COLO829 (cell line): ENCODE data around the gene RASA3.
"Not testable (repeated sequence)": the region's sequence is repeated elsewhere in the genome, so short reads cannot be mapped to it uniquely, and the experiment has no call there.

Experiments used
- DNase-seq: peaks from one replicate; pipeline ENCODE4 v3.0.0; 2012; ENCODE audit warnings: low spot score

The RASA3 gene, protein sequence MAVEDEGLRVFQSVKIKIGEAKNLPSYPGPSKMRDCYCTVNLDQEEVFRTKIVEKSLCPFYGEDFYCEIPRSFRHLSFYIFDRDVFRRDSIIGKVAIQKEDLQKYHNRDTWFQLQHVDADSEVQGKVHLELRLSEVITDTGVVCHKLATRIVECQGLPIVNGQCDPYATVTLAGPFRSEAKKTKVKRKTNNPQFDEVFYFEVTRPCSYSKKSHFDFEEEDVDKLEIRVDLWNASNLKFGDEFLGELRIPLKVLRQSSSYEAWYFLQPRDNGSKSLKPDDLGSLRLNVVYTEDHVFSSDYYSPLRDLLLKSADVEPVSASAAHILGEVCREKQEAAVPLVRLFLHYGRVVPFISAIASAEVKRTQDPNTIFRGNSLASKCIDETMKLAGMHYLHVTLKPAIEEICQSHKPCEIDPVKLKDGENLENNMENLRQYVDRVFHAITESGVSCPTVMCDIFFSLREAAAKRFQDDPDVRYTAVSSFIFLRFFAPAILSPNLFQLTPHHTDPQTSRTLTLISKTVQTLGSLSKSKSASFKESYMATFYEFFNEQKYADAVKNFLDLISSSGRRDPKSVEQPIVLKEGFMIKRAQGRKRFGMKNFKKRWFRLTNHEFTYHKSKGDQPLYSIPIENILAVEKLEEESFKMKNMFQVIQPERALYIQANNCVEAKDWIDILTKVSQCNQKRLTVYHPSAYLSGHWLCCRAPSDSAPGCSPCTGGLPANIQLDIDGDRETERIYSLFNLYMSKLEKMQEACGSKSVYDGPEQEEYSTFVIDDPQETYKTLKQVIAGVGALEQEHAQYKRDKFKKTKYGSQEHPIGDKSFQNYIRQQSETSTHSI

DNA sequence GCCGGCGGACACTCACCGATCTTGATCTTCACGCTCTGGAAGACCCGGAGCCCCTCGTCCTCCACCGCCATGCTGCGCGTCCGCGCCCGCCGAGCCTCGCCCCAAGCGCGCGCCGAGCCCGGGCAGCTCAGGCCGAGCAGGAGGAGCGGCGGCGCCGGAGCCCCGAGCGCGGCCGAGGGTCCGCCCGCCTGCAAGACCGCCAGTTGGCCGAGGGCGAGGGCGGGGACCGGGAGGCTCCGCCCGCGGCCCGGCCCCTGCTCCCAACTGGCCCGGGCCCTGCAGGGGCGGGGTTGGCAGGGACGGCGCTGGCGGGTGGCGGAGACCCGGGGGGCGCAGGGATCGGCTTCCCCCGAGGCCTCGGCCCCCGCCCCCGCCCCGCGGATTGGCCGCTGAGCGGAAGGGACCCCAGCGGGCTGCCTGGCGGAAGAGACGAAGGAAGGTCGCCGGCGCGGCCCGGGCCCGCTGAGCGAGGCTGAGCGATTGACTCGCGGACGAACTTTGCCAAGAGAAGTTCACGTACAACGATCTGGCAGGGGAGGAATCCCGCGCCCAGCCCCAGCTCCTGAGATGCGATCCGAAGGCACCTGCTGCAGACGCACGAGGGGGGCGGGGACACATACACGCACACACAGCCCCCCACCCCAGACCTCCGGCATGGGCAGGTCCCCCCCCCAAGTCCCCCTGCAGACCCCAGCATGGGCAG is at the start of gene RASA3:
RASA3 (minus strand) TSS at position 205 of the 703 bp plus-strand sequence; CDS start at position 71, 134 bp downstream.
- DNase-seq: peak; percentile 68

DNA sequence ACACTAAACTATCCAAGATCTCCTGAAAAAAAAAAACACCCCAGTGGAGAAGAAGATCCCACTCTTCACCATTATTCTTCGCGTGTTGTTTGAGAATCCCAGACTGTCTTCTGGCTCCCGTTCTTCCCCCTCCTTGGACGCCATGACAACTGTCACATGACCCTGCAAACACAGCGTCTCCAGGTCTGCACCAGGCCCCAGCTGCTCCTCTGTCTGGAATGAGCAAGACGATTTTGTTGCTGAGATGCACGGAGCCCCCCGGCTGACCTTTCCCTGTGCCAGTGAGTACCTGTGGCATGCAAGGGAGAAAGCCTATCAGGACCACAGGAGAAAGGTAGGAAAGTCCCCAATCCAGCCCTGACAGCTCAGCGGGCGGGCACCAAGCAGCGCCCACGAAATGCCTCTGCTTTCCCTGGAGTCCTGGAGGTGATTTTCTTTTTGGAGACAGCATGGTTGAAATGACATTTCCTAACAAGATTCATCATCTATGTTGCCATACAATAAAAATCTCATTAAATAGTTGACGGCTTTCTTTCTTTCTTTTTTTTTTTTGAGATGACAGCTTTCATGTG is 46.8 kb upstream of the RASA3 start, which contains the start of gene CFAP97D2:
CFAP97D2 (plus strand) TSS at position 171 of the 572 bp plus-strand sequence; CDS start at position 245, 74 bp downstream.
- no peak for DNase-seq

DNA sequence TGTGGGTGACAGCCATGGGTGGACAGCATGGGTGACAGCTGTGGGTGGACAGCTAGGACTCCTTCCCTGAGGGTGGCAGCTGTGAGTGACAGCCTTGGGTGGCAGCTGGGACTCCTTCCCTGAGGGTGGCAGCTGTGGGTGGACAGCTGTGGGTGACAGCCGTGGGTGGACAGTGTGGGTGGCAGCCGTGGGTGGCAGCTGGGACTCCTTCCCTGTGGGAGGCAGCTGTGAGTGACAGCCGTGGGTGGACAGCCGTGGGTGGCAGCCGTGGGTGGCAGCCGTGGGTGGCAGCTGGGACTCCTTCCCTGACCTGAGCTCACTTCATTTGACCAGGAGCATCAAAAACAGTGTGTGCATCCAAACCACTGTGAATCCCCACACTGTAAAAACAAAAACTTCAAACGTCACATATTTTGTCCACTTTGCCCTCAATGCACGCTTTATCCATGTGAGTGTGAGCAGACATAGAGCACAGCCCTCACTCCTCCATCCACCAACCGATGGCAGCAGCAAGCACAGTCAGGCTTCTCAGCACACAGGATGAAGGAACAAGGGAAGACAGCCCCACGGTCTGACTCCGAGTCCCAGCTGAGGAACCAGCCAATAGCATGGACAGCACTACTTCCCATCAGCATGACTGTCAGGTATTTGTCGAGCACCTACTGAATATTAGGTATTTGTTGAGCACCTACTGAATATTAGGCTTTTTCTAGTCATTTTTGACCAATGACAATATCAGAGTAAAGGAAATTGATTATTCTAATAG is 45.0 kb upstream of the RASA3 start:
- DNase-seq: no peak

DNA sequence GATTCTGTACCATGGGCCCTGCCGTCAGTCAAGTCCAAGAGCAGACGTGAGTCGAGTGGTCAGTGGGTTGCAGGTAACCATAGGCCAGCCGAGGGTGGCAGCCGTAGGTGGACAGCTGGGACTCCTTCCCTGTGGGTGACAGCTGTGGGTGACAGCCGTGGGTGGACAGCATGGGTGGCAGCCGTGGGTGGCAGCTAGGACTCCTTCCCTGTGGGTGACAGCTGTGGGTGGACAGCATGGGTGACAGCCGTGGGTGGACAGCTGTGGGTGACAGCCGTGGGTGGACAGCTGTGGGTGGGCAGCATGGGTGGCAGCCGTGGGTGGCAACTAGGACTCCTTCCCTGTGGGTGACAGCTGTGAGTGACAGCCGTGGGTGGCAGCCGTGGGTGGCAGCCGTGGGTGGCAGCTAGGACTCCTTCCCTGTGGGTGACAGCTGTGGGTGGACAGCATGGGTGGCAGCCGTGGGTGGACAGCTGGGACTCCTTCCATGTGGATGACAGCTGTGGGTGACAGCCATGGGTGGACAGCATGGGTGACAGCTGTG is 44.0 kb upstream of the RASA3 start:
- DNase-seq: not testable (repeated sequence)

DNA sequence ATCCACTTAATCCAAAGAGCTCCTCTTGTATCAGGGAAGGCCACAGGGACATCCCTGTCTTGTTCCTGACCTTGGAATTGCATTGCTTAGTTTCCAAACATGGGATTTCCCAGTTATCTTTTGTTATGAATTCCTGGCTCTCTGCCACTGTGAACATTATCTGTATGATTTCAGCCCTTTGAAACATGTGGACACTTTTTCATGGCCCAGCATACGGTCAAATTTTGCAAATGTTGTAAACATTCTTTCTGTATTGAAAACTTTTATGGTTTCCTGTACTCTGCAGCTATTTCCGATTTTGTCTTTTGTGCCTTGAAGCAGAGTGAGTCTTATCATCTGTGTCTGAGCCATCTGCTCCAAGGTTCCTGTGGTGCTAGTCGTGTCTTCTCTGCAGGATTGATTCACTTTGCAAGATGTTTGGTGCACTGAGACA is 42.1 kb upstream of the RASA3 start:
- DNase-seq: no peak

DNA sequence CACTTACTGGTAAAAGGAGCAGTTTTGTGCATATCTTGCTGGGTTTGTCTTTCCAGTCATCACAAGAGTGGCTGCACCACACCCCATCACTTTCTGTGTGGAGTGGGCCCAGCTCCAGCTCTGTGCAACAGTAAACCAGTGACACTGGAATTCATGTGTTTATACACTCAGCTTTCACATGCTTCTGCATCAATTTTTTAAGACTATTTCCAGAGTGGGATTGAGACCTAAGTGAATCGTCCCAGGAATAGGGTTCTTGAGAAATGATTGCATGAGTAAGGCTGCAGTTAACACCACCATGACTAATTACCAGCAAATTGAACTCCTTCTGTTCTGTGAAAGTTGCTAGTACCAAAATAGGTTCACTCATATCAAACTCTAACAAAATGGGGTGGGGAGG is 41.3 kb upstream of the RASA3 start:
- DNase-seq: no peak

DNA sequence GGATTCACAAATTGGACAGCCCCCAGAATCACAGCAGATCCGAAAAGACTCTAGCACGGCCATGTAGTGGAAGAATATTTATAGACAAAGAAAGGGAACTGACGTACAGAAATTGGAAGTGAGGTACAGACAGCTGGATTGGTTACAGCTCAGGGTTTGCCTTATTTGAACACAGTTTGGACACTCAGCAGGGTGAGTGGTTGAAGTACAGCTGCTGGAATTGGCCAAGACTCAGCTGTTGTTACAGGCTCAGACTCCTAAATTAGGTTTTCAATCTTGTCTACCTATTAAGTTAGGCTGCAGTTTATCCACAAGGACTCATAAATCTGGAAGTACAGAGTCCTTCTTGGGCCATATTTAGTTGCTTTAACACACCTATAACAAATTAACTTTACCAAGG is 40.8 kb upstream of the RASA3 start:
- no peak for DNase-seq

DNA sequence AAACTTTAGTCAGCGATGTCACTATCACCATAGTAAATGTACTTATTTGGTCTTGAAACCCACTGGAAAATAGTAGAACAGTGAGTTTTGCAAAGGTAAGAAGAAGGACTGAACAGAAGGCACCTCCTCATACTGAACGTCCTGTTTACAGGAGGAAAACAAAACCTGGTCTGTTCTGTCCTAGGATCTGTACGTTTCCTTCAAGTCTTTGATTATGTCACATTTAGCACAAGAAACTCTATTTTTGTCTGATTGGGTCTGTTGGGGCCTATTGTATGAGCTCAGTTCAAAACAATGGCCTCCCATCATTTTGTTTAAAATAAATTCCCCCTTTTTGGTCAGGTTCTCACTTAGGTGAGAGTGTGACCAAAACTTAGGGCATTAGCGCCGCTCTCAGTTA is 35.5 kb upstream of the RASA3 start:
- no peak for DNase-seq

DNA sequence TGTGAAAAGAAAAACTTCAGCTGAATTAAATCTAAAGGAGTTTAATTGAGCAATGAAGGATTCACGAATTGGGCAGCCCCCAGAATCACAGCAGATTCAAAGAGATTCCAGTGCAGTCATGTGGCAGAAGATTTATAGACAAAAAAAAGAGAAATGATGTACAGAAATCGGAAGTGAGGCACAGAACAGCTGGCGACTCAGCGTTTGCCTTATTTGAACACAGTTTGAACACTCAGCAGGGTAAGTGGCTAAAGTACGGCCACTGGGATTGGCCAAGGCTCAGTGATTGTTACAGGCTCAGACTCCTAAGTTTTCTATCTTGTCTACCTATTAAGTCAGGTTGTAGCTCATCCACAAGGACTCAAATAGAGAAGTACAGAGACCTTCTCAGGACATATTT is 35.0 kb upstream of the RASA3 start:
- no peak for DNase-seq

DNA sequence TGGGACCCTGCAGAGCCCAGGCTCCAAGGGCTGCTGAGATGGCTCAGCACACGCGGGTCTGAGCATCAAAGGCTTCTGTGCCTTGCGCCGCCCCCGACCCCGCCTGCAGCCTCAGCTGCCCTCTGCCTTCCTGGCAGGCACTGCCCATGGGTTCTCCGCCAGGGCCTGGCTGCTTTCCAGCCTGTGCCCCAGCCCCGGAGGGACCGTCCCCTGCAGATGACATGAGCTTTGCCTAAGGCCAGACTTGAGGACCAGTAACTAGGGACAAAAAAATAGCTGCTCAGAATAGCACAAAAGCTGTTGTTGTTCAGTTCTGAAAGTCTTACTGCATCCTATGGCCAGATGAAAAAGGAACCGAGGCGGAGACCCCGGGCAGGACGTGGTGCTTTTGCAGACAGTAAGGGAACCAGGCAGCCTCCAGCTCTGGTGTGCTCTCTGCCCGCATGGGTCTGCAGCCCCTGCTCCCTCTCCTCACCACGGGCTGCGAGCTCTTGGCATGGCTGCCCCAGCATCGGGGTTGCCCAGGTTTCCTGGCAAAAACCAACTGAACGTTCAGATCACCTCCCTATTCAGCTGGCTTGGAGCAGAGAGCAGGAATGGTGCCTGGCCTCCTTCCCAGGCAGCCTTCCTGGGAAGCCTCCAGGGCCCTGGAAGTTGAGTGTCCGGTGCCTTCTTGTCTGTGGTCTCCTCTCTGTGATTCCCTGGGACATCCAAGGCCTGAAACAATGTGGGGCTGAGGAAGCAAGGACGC is 34.1 kb upstream of the RASA3 start:
- no peak for DNase-seq

DNA sequence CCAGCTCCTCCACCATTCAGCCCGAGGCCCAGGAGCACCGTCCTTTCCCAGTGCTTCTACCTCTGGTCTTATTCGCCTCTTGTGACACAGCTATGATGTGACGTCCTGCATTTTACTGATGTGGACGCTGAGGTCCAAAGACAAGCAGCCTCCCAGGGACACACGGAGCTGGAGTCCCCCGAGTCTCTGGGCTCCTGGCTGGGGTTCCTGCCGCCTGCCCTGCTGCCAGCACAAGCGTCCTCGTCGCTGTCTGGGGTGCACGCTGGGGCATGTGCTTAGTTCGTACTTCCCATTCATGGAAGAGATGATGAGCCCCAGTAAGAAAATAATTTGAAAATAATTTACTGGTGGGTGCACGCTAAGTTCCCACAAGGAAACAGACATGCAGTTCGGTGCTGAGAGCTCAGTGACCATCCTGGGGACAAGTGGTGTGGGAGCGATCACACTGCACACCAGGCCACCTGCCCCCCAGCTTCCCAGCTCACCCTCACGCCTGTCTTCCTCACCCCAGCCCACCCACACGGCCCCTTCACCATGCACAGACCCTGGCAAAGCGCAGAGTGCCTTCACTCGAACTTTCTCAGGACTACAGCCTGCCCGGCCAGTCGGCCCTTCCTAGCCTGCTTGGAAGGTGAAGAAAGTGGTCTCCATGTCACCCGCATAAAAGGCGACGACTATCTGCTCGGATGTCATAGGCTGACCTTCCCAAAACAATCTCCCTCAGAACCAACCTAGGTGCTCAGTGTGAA is 32.4 kb upstream of the RASA3 start:
- no peak for DNase-seq

DNA sequence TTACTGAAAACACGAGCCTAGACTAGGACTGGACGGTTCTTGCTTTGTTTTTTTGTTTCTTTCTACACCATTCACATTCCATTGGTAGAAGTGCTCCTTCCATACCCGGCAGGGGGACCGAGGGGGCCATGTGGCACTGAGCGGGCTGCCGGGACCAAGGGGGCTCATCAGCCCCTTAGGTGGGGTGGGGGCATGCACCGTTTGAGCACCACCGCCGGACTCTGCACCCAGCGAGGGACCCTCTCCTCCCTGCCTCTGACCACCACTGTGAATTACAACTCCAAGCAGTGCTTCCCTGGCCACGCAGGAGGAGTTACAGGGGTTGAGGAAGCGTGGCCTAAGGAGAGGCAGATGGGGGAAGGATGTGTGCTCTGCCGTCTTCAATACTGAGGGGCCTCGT is 31.6 kb upstream of the RASA3 start:
- no peak for DNase-seq

DNA sequence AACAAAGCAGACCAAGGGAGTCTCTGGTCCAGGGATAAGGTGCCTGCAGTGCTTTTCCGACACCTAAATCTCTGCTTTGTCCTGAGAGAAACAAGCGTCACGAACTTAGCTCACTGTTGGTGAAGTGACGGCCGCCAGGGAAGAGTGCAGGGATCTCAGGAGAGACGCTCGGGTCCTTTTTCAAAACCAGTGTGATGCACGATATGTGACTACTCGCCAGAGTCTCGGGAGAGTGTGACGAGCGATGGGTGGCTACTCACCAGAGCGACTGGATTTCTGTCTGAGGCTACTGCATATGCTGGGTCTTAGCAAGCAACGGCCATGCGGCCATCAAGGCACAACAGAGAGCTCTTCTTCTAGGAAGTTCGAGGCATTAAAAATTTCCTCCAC is 30.1 kb upstream of the RASA3 start:
- DNase-seq: no peak

DNA sequence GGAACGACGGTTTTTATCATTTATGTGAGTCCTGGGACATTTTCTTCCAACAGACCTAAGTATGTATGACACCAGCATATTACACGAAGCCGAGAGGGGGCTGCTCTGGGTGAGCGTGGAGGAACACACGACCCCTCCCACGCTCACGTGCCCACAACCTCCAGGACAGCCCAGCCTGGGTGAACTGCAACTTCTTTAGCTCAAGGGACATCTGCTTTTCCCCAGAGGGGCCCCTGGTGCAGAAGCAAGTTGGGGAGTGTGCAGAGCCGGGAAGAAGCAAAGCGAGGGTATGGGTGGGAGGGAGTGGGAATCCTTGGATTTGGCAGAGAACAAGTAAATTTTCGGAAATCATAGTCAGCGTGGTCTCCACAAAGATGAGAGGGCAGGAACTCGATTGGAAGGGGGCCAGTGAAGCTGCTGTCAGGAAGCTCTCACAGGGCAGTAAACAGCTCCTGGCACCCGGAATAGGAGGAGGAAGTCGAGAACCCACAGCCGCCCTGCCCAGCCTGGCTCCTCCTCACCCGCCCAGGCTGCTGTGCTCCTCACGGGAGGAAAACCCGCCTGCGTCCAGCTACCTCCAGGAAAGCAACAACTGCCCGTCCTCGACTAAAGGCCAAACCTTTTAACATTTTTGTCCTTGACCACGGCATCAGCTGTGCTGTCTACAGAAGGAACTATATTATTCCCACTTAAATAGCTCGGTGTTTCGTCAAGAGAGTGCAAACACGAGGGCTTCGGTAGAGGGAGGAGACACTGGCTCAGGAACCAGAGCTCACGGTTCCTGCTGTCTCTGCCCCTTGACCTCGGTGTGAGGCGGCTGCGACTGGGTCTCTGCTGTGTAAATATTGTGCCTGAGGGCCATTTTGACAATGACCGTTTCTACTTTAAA is 29.5 kb upstream of the RASA3 start:
- DNase-seq: no peak

DNA sequence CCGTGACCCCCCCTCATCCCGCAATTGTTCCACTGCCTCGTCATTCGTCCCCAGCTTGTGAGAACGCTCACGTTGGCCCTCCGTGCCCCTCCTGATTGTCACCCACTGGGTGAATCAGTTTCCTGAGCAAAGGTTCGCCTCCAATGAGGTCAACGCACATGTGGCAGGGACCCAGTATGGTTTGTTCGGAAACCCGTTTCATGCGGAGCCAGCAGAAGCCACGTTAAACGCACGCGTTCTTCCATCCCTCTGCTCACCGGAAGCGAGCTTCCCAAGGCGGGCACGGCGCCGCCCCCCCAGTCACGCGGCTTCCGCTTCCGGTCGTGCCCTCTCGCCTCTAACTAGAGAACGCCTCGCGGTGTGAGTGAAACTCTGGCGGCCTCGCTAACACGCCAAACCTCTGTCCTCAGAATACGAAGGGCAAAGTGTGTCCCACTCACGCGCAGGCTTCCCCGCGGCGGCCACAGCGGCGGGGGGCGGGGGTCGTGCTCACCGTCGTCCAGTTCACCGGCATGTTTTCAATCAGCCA is 28.7 kb upstream of the RASA3 start:
- DNase-seq: no peak

DNA sequence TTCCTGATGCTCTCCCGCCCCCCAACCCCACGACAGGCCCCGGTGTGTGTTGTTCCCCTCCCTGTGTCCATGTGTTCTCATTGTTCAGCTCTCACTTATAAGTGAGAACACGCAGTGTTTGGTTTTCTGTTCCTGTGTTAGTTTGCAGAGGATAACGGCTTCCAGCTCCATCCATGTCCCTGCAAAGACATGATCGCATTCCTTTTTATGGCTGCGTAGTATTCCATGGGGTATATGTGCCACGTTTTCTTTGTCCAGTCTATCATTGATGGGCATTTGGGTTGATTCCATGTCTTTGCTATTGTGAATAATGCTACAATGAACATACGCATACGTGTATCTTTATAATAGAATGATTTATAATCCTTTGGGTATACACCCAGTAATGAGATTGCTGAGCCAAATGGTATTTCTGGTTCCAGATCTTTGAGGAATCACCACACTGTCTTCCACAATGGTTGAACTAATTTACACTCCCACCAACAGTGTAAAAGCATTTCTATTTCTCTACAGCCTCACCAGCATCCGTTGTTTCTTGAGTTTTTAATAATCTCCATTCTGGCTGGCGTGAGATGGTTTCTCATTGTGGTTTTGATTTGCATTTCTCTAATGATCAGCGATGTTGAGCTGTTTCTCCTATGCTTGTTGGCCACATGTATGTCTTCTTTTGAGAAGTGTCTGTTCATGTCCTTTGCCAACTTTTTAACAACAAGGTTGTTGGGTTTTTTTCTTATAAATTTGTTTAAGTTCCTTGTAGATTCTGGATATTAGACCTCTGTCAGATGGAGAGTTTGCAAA is 26.6 kb upstream of the RASA3 start:
- not testable (repeated sequence) for DNase-seq

DNA sequence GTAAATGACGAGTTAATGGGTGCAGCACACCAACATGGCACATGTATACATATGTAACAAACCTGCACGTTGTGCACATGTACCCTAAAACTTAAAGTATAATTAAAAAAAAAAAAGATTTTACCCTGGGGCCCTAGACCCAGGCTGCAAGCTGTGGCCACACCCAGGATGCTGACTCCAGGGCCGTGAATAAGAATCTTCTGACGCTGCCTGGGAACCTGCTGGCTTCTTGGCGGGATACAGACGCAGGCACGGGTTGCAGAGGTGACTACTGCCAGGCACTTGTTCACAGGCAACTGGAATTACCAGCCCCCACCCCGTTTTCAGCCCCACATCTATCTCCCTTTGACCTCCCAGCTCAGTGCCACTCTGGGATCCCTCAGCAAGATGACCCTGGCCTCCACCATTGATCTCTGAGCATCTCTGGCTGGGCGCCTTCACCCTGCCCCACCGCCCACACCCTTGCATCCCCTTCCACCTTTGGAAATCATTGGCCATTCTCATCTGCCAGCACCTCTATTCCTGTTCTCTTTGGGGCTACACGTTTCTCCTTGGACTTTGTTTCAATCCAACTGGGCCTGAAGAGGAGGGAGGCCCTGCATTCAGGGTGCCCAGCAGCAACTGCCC is 25.6 kb upstream of the RASA3 start:
- DNase-seq: no peak
